Adipocyte (in vitro differentiated cells): Measurements from ENCODE around the gene UBAC1.

Source experiments
- DNase-seq: peaks from one replicate; pipeline ENCODE4 v3.0.0-alpha.2; 2015; ENCODE audit warnings: low read depth
- H3K27me3 ChIP-seq: replicated peaks from 2 replicates; pipeline ENCODE4 v1.7.0; 2013; ENCODE audit warnings: mild to moderate bottlenecking, low read length, moderate library complexity; ENCODE audit not compliant: control insufficient read depth, insufficient read depth
- H3K36me3 ChIP-seq: 2 replicates; pipeline ENCODE4 v1.7.0; 2013; ENCODE audit warnings: low read length, mild to moderate bottlenecking, moderate library complexity; ENCODE audit not compliant: control insufficient read depth, insufficient read depth, severe bottlenecking
- H3K4me1 ChIP-seq: 2 replicates; pipeline ENCODE4 v1.7.0; 2013; ENCODE audit warnings: mild to moderate bottlenecking, low read length, moderate library complexity; ENCODE audit not compliant: control insufficient read depth, insufficient read depth
- H3K4me3 ChIP-seq: 2 replicates; pipeline ENCODE4 v1.7.0; 2013; ENCODE audit warnings: mild to moderate bottlenecking, low read length, moderate library complexity
- H3K9ac ChIP-seq: 2 replicates; pipeline ENCODE4 v1.7.0; 2013; ENCODE audit warnings: mild to moderate bottlenecking, low read length, moderate library complexity
- H3K9me3 ChIP-seq: 2 replicates; pipeline ENCODE4 v1.7.0; 2013; ENCODE audit warnings: mild to moderate bottlenecking, low read length, moderate library complexity; ENCODE audit not compliant: control insufficient read depth

Gene UBAC1

DNA sequence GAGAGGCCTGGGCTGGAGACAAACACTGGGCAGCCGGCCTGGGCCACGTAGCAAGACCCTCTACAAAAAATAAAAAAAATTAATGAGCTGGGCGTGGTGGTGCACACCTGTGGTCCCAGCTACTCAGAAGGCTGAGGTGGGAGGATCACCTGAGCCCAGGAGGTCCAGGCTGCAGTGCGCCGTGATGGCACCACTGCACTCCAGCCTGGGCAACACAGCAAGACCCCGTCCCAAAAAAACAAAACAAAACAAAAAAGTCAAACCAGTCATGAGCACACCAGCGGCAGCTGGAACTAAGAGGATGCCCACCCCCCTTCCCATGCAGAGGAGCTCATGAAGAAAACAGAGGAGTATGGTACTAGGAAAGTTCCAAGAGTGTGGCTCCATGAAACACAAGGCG, 2.2 kb upstream of the UBAC1 start:
- DNase-seq = no peak
- Histone ChIP-seq H3K36me3 (no peaks in the 10 kb centered on the region), H3K27me3 (peaks cover 25% of the 10 kb centered on the region), H3K4me1 (peaks cover 8% of the 10 kb centered on the region), H3K9ac (no peak overlapping the region), H3K4me3 (no peak overlapping the region), H3K9me3 (no peaks in the 10 kb centered on the region)

GRCh38 chr9:135962696-135963307, 1.6 kb upstream of the UBAC1 start:
- Histone ChIP-seq H3K4me1 (peaks cover 7% of the 10 kb centered on the region), H3K9me3 (no peaks in the 10 kb centered on the region), H3K36me3 (no peaks in the 10 kb centered on the region), H3K9ac (no peak overlapping the region), H3K4me3 (no peak overlapping the region), H3K27me3 (peaks cover 25% of the 10 kb centered on the region)
- no peak for DNase-seq

- no peak overlapping the region for H3K9ac ChIP-seq
- no peaks in the 10 kb centered on the region for H3K36me3 ChIP-seq
- H3K9me3 ChIP-seq = no peaks in the 10 kb centered on the region
- no peak for DNase-seq
- peaks cover 25% of the 10 kb centered on the region for H3K27me3 ChIP-seq
- peaks cover 7% of the 10 kb centered on the region for H3K4me1 ChIP-seq
- no peak overlapping the region for H3K4me3 ChIP-seq
Measured at GRCh38 chr9:135961811-135962695, 880 bp upstream of the UBAC1 start.

DNA sequence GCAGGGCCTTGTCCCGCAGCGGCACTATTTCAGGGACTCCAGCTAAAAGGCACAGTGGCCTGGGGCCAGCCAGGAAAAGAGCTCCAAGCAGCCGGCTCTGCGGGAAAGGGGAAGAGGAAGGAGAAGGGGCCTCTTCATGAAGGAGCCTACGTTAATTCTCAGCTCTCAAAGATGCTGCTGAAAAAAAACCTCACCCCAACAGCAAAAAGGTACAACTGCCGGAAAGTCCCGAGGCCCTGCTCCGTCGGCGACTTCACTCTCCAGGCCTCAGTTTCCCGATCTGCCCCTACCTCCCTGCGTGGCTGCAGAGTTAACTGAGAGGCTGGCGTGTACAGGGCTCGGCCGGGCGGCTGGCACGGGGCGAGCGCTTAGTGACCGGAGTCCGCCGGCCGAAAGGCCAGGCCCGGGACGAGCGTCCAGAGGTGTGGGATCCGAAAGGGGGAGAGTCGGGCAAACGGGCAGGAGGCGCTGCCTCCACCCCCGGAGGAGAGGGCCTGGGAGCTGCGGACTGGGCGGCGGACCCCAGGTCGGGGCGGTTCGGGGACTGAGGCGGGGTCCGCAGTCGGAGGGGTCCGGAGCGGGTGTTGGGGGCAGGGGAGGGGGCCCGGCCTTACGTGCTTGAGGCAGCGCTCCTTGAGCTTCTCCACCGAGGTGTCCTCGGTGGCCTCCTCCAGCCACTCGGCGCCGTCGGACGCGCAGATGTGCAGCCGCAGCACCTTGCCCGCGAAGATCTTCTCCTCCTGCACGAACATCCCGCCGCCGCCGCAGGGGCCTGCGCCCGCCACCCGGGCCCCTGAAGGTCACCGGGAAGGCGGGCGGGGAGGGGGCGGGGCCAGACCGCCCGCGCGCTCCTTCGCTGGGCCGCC, 529 bp downstream of the UBAC1 start:
- Histone ChIP-seq H3K9ac (peak overlapping the region; percentile 92), H3K9me3 (no peaks in the 10 kb centered on the region), H3K36me3 (no peaks in the 10 kb centered on the region), H3K27me3 (peaks cover 25% of the 10 kb centered on the region), H3K4me3 (peak overlapping the region; percentile 93), H3K4me1 (peaks cover 7% of the 10 kb centered on the region)
- peak; percentile 70 for DNase-seq

- Histone ChIP-seq H3K9me3 (no peaks in the 10 kb centered on the region), H3K36me3 (no peaks in the 10 kb centered on the region), H3K4me3 (peak overlapping the region; percentile 93), H3K27me3 (peaks cover 19% of the 10 kb centered on the region), H3K4me1 (peaks cover 7% of the 10 kb centered on the region), H3K9ac (peak overlapping the region; percentile 92)
- no peak for DNase-seq
Measured at GRCh38 chr9:135959814-135960213, 1.4 kb downstream of the UBAC1 start.

GRCh38 chr9:135958485-135958884, 2.7 kb downstream of the UBAC1 start:
- H3K4me3 ChIP-seq = no peak overlapping the region
- H3K36me3 ChIP-seq = peaks cover 3% of the 10 kb centered on the region
- H3K27me3 ChIP-seq = peaks cover 6% of the 10 kb centered on the region
- no peak overlapping the region for H3K9ac ChIP-seq
- peaks cover 7% of the 10 kb centered on the region for H3K4me1 ChIP-seq
- no peak for DNase-seq
- H3K9me3 ChIP-seq = no peaks in the 10 kb centered on the region

GRCh38 chr9:135957431-135957830, 3.7 kb downstream of the UBAC1 start:
- no peak overlapping the region for H3K9ac ChIP-seq
- H3K4me3 ChIP-seq = no peak overlapping the region
- peaks cover 11% of the 10 kb centered on the region for H3K36me3 ChIP-seq
- DNase-seq = no peak
- H3K27me3 ChIP-seq = peaks cover 6% of the 10 kb centered on the region
- H3K9me3 ChIP-seq = no peaks in the 10 kb centered on the region
- H3K4me1 ChIP-seq = peaks cover 7% of the 10 kb centered on the region

DNA sequence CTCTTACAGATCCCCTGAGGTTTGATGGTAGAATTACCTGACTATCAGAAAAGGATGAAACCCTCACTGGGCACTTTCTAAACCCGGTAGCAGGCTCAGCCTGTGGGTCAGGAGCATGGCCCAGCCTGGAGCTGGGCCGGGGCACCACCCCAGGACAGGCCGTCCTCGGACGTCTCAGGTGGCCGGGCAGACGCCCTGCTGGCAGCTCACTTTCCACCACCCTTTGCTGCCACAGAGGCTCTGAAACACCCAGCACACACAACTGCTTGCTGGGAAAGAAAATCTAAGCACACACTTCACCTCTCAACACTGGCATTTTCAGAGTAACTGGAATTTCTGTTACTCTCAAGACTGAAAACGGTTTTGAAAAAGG, 4.4 kb downstream of the UBAC1 start:
- Histone ChIP-seq H3K9me3 (no peaks in the 10 kb centered on the region), H3K9ac (no peak overlapping the region), H3K27me3 (no peaks in the 10 kb centered on the region), H3K36me3 (peaks cover 18% of the 10 kb centered on the region), H3K4me1 (peaks cover 7% of the 10 kb centered on the region), H3K4me3 (no peak overlapping the region)
- no peak for DNase-seq

- Histone ChIP-seq H3K36me3 (peaks cover 18% of the 10 kb centered on the region), H3K27me3 (no peaks in the 10 kb centered on the region), H3K4me3 (no peak overlapping the region), H3K9me3 (no peaks in the 10 kb centered on the region), H3K9ac (no peak overlapping the region), H3K4me1 (peaks cover 7% of the 10 kb centered on the region)
- no peak for DNase-seq
Measured at GRCh38 chr9:135955934-135956801, 5.0 kb downstream of the UBAC1 start.

- Histone ChIP-seq H3K4me3 (no peak overlapping the region), H3K4me1 (no peaks in the 10 kb centered on the region), H3K27me3 (no peaks in the 10 kb centered on the region), H3K9me3 (no peaks in the 10 kb centered on the region), H3K36me3 (peaks cover 35% of the 10 kb centered on the region), H3K9ac (no peak overlapping the region)
- no peak for DNase-seq
Measured at GRCh38 chr9:135952664-135953206, 8.4 kb downstream of the UBAC1 start.
